SKM-1 treated with dmso at 0.1 percent for 144 hours (cell line): ENCODE data around the gene NRXN2.
A peak's percentile ranks its signal among the peaks of the same experiment; 100 is the strongest.
"Not testable (repeated sequence)": the region's sequence is repeated elsewhere in the genome, so short reads cannot be mapped to it uniquely, and the experiment has no call there.

Experiments
- DNase-seq: peaks from one replicate; lab custom pipeline; 2025; ENCODE audit not compliant: unreplicated experiment; lab: John Stamatoyannopoulos, UW

NRXN2 gene

GRCh38 chr11:64705501-64705900 is 17.5 kb downstream of the NRXN2 start:
- DNase-seq: no peak

GRCh38 chr11:64703048-64703447 is 19.9 kb downstream of the NRXN2 start:
- DNase-seq: no peak

GRCh38 chr11:64701956-64702355 is 21.0 kb downstream of the NRXN2 start:
- not testable (repeated sequence) for DNase-seq

GRCh38 chr11:64698427-64698826 is 24.6 kb downstream of the NRXN2 start:
- no peak for DNase-seq

GRCh38 chr11:64697663-64698375 is 25.2 kb downstream of the NRXN2 start:
- peak; percentile 17 for DNase-seq

- DNase-seq: no peak
Observed at GRCh38 chr11:64696045-64696444, 27.0 kb downstream of the NRXN2 start.

- no peak for DNase-seq
Observed at GRCh38 chr11:64695548-64695947, 27.4 kb downstream of the NRXN2 start.

- no peak for DNase-seq
Observed at GRCh38 chr11:64694821-64695365, 28.1 kb downstream of the NRXN2 start.

GRCh38 chr11:64694026-64694755 is 28.8 kb downstream of the NRXN2 start:
- DNase-seq: no peak

- DNase-seq: no peak
Observed at GRCh38 chr11:64692764-64693331, 30.1 kb downstream of the NRXN2 start.

- DNase-seq: no peak
Observed at GRCh38 chr11:64691543-64691942, 31.5 kb downstream of the NRXN2 start.

- no peak for DNase-seq
Observed at GRCh38 chr11:64690235-64690634, 32.8 kb downstream of the NRXN2 start.

GRCh38 chr11:64688534-64688982 is 34.4 kb downstream of the NRXN2 start:
- peak; percentile 92 for DNase-seq

- DNase-seq: no peak
Observed at GRCh38 chr11:64687643-64688533, 35.1 kb downstream of the NRXN2 start.

GRCh38 chr11:64687204-64687603 is 35.8 kb downstream of the NRXN2 start:
- DNase-seq: no peak

GRCh38 chr11:64686466-64687170 is 36.4 kb downstream of the NRXN2 start:
- no peak for DNase-seq

- DNase-seq: no peak
Observed at GRCh38 chr11:64685536-64685935, 37.5 kb downstream of the NRXN2 start.

- DNase-seq: no peak
Observed at GRCh38 chr11:64684357-64684756, 38.6 kb downstream of the NRXN2 start.

- no peak for DNase-seq
Observed at GRCh38 chr11:64681171-64681570, 41.8 kb downstream of the NRXN2 start.

- DNase-seq: no peak
Observed at GRCh38 chr11:64679846-64680245, 43.2 kb downstream of the NRXN2 start.
